AG20443 (cell line): ENCODE data around the gene CACNB2.
"Not testable (repeated sequence)": the region's sequence is repeated elsewhere in the genome, so short reads cannot be mapped to it uniquely, and the experiment has no call there.

Experiments
- DNase-seq: peaks from one replicate; pipeline ENCODE4 v3.0.0; 2012; ENCODE audit warnings: low spot score, mixed read lengths

CACNB2 gene

DNA sequence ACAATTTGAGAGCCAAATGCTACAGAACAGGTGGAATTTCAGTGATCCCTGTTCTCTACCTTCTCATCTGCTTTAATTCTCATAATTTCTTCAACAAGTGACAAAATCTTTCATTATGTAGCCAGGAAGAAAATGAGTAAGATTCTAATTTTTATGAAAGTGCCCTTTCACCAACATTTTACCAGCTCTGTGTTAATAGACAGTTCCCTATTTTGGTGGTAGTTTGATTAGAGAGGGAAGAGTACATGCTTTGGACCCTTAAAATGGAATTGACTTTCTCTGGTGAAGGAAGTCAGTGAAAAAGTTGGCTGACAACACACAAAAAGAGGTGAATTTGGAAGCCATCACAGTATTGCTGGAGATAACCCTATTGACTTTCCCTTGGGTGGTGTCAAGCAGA lies 61.7 kb downstream of the CACNB2 start:
- DNase-seq, result no peak

- DNase-seq, result no peak
Measured at GRCh38 chr10:18202680-18203460, 62.6 kb downstream of the CACNB2 start.

GRCh38 chr10:18203471-18203870 lies 63.2 kb downstream of the CACNB2 start:
- no peak for DNase-seq

GRCh38 chr10:18204039-18204835 lies 64.0 kb downstream of the CACNB2 start:
- no peak for DNase-seq

DNA sequence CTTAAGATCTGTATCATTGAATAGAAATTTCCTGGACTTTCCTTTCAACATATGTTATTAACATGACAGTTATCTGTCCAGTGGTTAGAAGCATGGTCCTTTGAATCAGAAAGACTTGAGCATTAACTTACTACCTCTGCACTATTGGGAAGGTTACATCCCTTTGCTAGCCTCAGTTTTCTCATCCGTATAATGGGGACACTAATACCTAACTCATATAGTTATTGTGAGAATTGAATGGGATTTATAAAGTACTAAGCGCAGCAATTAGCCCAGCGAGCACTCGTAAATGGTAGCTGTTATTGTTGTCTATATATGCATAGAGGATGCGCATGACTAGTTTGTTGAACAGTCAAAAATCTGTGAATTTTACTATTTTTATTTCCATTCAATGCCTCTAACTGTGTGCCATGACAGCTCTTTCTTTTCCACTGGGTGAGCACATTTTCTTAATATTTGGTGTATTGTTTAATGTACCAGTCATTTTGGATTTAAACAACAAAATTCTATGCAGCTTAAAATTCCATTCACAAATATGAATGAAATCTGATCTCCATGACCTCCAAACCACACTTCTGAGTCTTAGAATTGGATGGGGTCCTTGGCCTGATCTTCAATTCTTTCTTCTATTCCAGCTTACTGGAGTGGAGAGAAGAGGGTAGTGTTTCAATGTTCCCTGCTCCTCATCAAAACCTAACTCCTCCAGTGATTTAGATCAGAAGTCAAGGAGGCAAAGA lies 65.0 kb downstream of the CACNB2 start:
- no peak for DNase-seq

- not testable (repeated sequence) for DNase-seq
Measured at GRCh38 chr10:18208186-18208585, 68.0 kb downstream of the CACNB2 start.

DNA sequence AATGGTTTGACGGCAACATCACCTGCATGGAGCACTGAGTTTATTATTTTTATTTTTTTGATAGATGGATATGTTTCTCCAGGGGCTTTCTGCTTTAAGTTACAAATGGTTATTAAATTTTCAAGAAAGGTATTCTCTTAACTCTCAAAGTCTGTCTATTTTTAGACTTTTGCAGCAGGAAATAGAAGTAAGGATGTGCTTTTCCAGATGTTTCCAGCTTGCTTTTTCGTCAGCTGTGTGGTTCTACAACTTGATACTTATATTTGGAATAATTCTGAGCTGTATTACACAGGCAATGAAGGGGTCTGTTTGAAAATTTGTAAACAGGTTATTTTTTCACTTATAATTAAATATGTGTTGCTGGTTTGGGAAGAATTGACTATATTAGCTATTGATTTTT lies 69.0 kb downstream of the CACNB2 start:
- DNase-seq, result no peak

GRCh38 chr10:18210711-18211110 lies 70.5 kb downstream of the CACNB2 start:
- DNase-seq, result no peak

DNA sequence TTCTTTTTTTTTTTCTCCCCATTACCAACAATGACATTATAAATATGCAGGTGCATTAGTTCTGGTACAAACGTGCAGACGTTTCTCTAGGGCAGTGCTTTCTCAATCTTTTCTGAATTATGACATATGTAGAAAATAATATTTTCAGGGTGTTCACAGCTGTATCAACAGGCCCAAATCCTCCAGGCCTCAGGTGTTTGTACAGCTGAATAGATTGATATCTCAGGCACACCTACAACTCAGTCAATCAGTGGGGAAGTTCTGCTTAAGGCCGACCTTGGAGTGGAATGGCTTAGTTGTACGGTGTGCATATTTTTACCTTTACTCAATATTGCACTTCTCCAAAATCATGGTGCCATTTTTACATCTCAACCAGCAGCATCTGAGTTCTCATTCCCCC lies 71.6 kb downstream of the CACNB2 start:
- DNase-seq, result no peak

- no peak for DNase-seq
Measured at GRCh38 chr10:18213271-18213670, 73.0 kb downstream of the CACNB2 start.

- DNase-seq, result peak; percentile 70
Measured at GRCh38 chr10:18214691-18215563, 74.7 kb downstream of the CACNB2 start.

DNA sequence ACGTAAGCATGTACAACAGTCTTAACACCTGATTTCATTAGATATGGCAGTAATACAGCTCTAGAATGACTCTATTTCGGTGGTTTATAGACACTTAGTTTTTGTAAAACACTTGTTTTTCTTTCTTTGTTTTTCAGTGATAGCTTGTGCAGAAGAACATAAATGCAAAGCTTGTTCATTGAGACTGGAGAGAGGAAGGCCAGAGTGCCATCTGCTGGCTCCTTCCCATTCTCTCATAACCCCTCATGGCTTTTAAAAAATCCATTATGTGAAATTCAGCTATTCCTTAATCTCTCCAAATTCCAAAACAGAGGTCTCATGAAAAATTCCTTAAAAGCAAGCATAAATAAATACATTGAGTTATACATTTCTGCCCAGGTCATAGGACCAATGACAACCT lies 76.3 kb downstream of the CACNB2 start:
- peak; percentile 43 for DNase-seq

- DNase-seq, result no peak
Measured at GRCh38 chr10:18217577-18217976, 77.4 kb downstream of the CACNB2 start.

GRCh38 chr10:18219146-18219545 lies 78.9 kb downstream of the CACNB2 start:
- no peak for DNase-seq

- DNase-seq, result no peak
Measured at GRCh38 chr10:18221123-18221522, 80.9 kb downstream of the CACNB2 start.

- no peak for DNase-seq
Measured at GRCh38 chr10:18221882-18222281, 81.7 kb downstream of the CACNB2 start.

GRCh38 chr10:18222866-18223265 lies 82.6 kb downstream of the CACNB2 start:
- DNase-seq, result no peak

DNA sequence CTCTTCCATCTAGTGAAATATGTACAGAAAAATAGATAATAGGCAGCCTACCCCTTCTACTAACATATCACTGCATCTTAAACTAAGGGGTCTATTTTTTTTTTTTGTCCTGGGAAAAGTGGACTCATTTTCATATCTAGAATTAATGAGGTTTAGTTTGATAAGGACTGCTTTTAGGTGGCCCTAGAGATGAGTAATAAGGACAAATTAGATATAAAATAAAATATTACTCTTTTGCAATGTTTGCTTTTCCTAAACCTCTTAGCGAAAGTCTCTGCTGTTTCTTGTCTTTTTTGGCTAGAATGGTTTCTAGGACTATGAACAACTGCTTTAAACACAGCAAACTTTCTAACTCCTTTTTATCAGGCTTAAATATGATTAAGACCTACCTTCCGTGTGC lies 83.7 kb downstream of the CACNB2 start:
- DNase-seq, result no peak

DNA sequence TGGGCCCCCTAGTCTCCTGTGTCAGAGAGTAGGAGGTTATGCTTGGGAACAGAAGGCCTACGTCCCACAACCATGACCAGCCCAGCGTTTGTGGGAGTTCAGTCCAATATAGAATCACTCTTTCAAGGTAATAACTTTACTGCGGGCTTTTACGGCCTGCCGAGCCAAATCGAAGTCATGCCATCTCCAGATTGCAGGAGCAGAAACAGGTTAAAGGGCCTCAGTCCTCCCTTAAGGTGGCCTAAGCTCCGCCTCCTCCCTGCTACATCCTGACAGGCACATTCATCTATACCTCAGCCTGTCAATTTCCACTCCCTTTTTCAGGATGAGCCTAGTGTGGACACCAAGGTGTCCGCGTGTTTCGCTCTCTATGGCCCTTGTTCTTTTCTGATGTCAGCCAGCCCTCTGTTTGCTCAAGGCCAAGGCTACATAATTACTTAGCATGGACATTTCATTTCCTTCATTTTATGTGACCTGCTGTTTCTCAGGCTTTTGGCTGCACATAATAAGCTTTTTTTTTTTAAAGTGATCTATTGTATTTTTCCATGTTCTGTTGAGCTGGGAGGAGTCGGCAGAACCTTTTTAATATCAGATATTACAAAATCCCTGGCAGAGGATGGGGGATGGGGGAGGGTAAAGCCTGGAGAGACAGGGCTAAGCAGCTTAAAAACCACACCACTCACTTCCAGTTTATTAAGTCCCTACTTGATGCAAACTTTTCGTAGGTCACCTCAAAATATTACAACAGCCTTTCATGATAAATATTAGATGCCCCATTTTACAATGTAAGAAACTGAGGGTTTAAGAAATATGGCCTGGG lies 84.6 kb downstream of the CACNB2 start:
- no peak for DNase-seq

DNA sequence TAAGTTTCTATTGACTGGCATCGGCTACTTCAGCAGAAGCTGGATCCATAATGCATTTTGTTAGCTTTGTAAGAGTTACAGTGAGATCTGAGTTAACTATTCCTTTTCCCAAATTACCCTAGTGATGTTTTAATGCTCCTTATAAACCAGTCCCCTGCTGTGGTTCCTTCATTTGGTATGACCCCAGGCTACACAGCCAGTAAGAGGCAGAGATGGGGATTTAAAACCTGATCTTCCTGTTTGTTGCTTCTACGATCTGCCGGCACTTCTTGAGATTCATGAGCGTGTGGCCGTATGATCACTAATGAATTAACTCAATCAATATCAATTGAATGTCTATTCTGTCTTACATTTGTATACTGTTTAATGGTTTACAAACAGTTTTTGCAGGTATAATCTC lies 86.1 kb downstream of the CACNB2 start:
- DNase-seq, result no peak

DNA sequence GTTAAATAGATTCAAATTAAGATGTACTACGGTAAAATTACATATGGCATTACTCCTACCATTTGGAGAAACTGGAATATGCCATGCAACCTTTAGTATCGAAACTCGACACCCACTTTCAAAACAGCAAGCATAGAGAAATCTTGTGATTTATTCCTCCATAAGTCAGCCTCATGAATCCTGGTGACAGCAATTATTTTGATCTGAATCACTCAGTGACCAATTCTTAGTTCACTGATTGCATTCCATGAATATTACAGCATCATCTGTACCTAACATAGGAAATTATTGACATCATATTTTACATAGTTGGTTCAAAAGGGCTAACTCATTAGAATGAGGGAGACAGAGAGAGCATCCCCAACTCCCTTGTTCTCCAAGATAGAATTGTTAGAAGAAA lies 89.6 kb downstream of the CACNB2 start:
- DNase-seq, result peak; percentile 41
